Loucy (cell line): ENCODE data around the gene ZNF773.

Experiments used
- EZH2phosphoT487 ChIP-seq: fragments of 200-600 bp; IDR thresholded peaks from 2 replicates; pipeline ENCODE4 v1.6.1; 2018; ENCODE audit warnings: antibody characterized with exemption, mild to moderate bottlenecking, moderate library complexity, borderline replicate concordance
- TF ChIP-seq, protein P1 (sequence below): fragments of 200-600 bp; sonication (generic); conservative IDR thresholded peaks from 2 replicates; pipeline ENCODE4 v1.5.1; 2014; ENCODE audit warnings: mild to moderate bottlenecking, antibody characterized with exemption, low read length

DNA sequence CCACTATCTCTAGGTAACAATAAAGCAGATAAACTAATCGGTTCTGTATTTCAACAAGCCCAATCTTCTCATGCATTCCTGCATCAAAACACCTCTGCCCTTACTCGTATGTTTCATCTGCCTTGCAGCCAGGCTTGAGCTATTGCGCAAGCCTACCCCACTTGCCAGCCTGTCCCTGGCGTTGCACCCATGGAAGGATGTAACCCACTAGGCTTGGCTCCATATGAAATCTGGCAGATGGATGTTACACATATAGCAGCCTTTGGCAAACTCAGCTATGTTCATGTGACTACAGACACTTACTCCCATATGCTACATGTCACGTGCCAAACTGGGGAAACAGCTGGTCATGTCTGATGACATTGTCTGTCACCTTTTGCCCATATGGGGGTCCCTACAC is 15.5 kb downstream of the ZNF773 start:
- TF ChIP-seq, protein P1, sequence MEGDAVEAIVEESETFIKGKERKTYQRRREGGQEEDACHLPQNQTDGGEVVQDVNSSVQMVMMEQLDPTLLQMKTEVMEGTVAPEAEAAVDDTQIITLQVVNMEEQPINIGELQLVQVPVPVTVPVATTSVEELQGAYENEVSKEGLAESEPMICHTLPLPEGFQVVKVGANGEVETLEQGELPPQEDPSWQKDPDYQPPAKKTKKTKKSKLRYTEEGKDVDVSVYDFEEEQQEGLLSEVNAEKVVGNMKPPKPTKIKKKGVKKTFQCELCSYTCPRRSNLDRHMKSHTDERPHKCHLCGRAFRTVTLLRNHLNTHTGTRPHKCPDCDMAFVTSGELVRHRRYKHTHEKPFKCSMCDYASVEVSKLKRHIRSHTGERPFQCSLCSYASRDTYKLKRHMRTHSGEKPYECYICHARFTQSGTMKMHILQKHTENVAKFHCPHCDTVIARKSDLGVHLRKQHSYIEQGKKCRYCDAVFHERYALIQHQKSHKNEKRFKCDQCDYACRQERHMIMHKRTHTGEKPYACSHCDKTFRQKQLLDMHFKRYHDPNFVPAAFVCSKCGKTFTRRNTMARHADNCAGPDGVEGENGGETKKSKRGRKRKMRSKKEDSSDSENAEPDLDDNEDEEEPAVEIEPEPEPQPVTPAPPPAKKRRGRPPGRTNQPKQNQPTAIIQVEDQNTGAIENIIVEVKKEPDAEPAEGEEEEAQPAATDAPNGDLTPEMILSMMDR: no peak
- no peak for TF ChIP-seq EZH2phosphoT487
